ENCODE measurements around the gene RAD51B.

DNA sequence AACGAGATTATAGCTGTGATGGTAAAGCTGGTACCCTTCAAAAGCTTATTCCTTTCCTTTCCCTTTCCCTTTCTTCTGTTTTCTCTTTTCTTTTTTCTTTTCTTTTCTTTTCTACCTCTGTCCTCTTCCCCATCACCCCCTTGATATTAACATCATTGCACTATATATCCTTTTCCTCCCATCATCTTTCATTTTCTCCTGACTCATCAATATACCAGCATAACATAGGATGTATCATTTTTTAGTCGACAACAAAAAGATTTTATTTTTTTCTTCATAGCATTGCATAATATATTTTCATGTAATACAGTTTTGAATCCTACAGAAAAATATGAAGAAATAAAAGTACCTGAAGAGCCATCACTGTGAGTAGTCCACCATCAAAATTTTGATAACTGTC, 230.6 kb downstream of the RAD51B start:
- no peak for TF ChIP-seq ZNF274 (IDR thresholded peaks at IDR 0.05; ENCODE audit: low read depth, low read length)
- no peak for TF ChIP-seq YY1 (IDR thresholded peaks at IDR 0.05; ENCODE audit: insufficient read depth, insufficient read length)
